ENCODE measurements around the gene RAMACL. TPM values are rescaled to one million over a fixed set of nuclear protein-coding genes. Genes with fewer than 3 reads are reported as not detected.

RAMACL gene
- total and polyA plus RNA-seq, 12 donors = 0.20 to 2.4 (median 0.63) TPM

DNA sequence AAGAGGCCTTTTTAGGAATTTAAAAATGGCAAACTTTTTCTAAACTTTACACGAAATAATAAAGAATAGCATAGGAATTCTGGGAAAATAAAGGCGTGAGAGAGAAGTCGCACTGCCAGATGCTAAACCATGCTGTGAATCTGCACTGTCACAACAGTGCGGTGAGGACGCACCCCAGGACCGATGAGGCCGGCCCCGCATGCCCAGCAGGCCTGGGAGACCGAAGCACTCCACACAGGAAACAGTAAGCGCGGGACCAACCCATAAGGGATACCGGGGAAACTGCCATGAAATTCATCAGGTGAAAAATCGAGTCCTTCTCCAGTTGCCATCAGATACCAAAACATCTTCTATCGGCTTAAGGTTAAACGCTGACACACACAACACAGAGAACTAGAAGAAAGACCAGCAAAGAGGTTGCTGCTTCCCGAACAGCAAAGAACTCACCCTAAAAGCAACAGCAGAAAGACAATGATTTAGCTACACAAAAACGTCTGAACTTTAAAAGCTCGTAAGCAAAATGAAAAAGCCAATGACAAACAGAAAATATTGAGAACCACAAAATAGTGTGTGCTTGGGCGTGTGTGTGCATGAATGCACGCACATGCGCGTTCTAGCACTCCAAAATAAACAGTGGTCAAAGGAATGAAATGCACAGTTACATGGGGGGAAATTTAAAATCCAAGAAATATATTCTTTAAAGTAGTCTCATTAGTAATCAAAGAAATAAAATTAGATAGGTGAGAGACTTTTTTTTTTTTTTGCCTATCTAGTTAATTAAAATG is 15.4 kb downstream of the RAMACL start:
- intact Hi-C loops (cut with DNase I) = loop anchor here in 1 of 10 donors (10.0 kb wide), 1 partner anchor 124 kb away; no protein-coding TSS in a partner anchor
- Histone ChIP-seq H3K9me3 (peaks cover 0 to 2% (median 0%) of the 10 kb centered on the region in 11 donors), H3K27ac (no peak overlapping the region), H3K36me3 (no peaks in the 10 kb centered on the region), H3K27me3 (no peaks in the 10 kb centered on the region), H3K4me1 (peaks cover 0 to 58% (median 39%) of the 10 kb centered on the region in 9 donors), H3K4me3 (no peak overlapping the region)
- TF ChIP-seq, protein P1, sequence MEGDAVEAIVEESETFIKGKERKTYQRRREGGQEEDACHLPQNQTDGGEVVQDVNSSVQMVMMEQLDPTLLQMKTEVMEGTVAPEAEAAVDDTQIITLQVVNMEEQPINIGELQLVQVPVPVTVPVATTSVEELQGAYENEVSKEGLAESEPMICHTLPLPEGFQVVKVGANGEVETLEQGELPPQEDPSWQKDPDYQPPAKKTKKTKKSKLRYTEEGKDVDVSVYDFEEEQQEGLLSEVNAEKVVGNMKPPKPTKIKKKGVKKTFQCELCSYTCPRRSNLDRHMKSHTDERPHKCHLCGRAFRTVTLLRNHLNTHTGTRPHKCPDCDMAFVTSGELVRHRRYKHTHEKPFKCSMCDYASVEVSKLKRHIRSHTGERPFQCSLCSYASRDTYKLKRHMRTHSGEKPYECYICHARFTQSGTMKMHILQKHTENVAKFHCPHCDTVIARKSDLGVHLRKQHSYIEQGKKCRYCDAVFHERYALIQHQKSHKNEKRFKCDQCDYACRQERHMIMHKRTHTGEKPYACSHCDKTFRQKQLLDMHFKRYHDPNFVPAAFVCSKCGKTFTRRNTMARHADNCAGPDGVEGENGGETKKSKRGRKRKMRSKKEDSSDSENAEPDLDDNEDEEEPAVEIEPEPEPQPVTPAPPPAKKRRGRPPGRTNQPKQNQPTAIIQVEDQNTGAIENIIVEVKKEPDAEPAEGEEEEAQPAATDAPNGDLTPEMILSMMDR (IDR thresholded peaks at IDR 0.05) = no peak
- ATAC-seq (no peak), DNase-seq (no peak)
- 93 to 94% methylated on average over 22 of the region's 22 CpGs for WGBS, 2 donors

DNA sequence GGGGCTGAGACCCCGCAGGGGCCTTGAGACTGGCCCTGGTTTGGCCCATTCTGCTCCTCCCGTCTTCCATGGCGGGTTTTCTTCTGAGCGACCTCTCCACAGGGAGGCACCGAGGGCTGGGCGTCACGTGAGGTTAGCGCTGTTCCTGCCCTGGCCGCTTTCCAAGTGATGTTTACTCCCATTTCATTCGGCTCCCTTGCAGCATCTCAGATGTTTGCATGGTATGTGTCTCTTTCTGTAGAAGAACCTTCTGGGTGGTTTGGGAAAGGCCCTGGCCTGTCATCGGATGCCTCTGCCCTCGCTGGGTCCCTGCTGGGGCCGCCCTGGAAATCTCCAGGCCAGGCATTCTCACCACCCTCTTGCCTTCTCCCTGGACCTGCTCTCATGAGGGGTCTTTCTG is 17.3 kb downstream of the RAMACL start:
- no peak for ATAC-seq
- WGBS, 2 donors = 95 to 96% methylated on average over 13 of the region's 13 CpGs
- Histone ChIP-seq H3K4me3 (no peak overlapping the region), H3K27me3 (no peaks in the 10 kb centered on the region), H3K36me3 (peaks cover 0 to 2% (median 0%) of the 10 kb centered on the region in 9 donors), H3K27ac (no peak overlapping the region), H3K4me1 (peaks cover 0 to 58% (median 29%) of the 10 kb centered on the region in 9 donors), H3K9me3 (no peaks in the 10 kb centered on the region)
- intact Hi-C loops (cut with DNase I) = no loop called here
- DNase-seq = no peak
- TF ChIP-seq, protein P1 (IDR thresholded peaks at IDR 0.05) = no peak

DNA sequence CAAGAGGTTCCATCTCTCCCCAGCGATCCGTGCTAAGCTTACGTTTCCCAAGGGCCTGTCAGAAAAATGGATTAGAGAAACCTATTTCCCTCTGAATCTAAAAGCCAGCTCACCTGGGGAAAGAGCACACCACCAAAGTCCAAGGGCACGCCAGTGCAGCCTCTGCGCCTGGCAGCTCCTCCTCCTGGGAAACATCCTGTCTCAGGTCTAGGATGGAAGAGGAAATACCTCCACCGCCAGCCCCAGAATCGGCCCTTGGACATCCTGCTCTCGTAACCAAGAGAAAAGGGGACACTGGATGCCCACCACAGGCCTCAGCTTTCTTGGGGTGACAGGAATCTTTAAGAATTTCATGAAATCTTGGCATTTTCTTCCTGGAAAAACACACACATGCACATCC is 18.7 kb downstream of the RAMACL start:
- Histone ChIP-seq H3K36me3 (peaks cover 0 to 3% (median 0%) of the 10 kb centered on the region in 9 donors), H3K27me3 (no peaks in the 10 kb centered on the region), H3K4me1 (peaks cover 0 to 65% (median 37%) of the 10 kb centered on the region in 9 donors), H3K27ac (no peak overlapping the region), H3K9me3 (no peaks in the 10 kb centered on the region), H3K4me3 (no peak overlapping the region)
- intact Hi-C loops (cut with DNase I) = no loop called here
- WGBS, 2 donors = 82 to 87% methylated on average over 8 of the region's 8 CpGs
- ATAC-seq = no peak
- TF ChIP-seq, protein P1 (IDR thresholded peaks at IDR 0.05) = no peak
- DNase-seq = no peak

DNA sequence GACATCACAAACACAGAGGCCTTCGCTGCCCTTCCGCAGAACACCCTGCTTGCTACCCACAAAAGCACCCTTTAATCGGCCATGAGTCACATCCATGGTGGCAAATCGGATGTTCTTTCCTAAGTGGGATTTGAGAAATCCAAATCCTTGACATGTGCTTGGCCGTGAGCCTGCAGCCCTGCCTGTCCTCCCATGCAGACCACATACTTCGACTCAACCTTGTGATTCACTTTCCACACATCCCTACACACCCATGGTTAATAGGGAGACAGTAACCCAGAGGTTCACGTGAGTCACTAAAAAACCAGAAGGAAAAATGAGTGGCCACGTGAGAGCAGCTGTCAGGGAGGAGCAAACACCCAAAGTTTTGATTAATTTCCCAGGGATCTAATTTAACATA is 19.4 kb downstream of the RAMACL start:
- peaks cover 0 to 4% (median 0%) of the 10 kb centered on the region in 9 donors for H3K36me3 ChIP-seq
- 76 to 82% methylated on average over 8 of the region's 8 CpGs for WGBS, 2 donors
- H3K4me3 ChIP-seq = no peak overlapping the region
- ATAC-seq (peak in 1 of 8 donors; percentile 39), DNase-seq (no peak)
- peaks cover 0 to 65% (median 37%) of the 10 kb centered on the region in 9 donors for H3K4me1 ChIP-seq
- no peaks in the 10 kb centered on the region for H3K27me3 ChIP-seq
- no peak overlapping the region for H3K27ac ChIP-seq
- TF ChIP-seq, protein P1 (IDR thresholded peaks at IDR 0.05) = no peak
- H3K9me3 ChIP-seq = no peaks in the 10 kb centered on the region
- intact Hi-C loops (cut with DNase I) = no loop called here

Measured in heart right ventricle (tissue), 16 donors.